HG03378 (cell line): ENCODE results near the gene SLC47A1.
"Not testable (repeated sequence)": the region's sequence is repeated elsewhere in the genome, so short reads cannot be mapped to it uniquely, and the experiment has no call there.

ENCODE experiments used
- ATAC-seq: cut with Tn5 transposase; IDR thresholded peaks from one replicate; pipeline ENCODE4 v1.9.1; 2021; ENCODE audit warnings: mild to moderate bottlenecking, moderate library complexity; ENCODE audit not compliant: unreplicated experiment

The SLC47A1 gene

GRCh38 chr17:19551591-19552148 is 18.0 kb downstream of the SLC47A1 start:
- no peak for ATAC-seq

- ATAC-seq = no peak
These were observed 19.4 kb downstream of the SLC47A1 start for GRCh38 chr17:19553036-19553435.

GRCh38 chr17:19554393-19554792 is 20.7 kb downstream of the SLC47A1 start:
- no peak for ATAC-seq

- ATAC-seq = no peak
These were observed 22.1 kb downstream of the SLC47A1 start for GRCh38 chr17:19555746-19556145.

- ATAC-seq = no peak
These were observed 25.3 kb downstream of the SLC47A1 start for GRCh38 chr17:19558946-19559345.

- ATAC-seq = no peak
These were observed 28.2 kb downstream of the SLC47A1 start for GRCh38 chr17:19561697-19562318.

GRCh38 chr17:19565817-19566575 is 32.3 kb downstream of the SLC47A1 start:
- no peak for ATAC-seq

GRCh38 chr17:19567216-19568015 is 33.8 kb downstream of the SLC47A1 start:
- no peak for ATAC-seq

GRCh38 chr17:19568016-19568350 is 34.3 kb downstream of the SLC47A1 start:
- no peak for ATAC-seq

GRCh38 chr17:19569785-19570543 is 36.3 kb downstream of the SLC47A1 start:
- no peak for ATAC-seq

GRCh38 chr17:19570544-19571062 is 36.9 kb downstream of the SLC47A1 start:
- ATAC-seq = no peak

GRCh38 chr17:19573075-19573474 is 39.4 kb downstream of the SLC47A1 start:
- ATAC-seq = no peak

GRCh38 chr17:19574956-19575355 is 41.3 kb downstream of the SLC47A1 start:
- ATAC-seq = no peak

GRCh38 chr17:19578545-19578944 is 44.9 kb downstream of the SLC47A1 start:
- ATAC-seq = no peak

GRCh38 chr17:19579192-19579761 is 45.6 kb downstream of the SLC47A1 start:
- ATAC-seq = no peak

- no peak for ATAC-seq
These were observed 46.4 kb downstream of the SLC47A1 start for GRCh38 chr17:19579867-19580565.

- ATAC-seq = not testable (repeated sequence)
These were observed 46.9 kb downstream of the SLC47A1 start for GRCh38 chr17:19580566-19580920.

GRCh38 chr17:19582152-19582551 is 48.5 kb downstream of the SLC47A1 start:
- ATAC-seq = not testable (repeated sequence)

- no peak for ATAC-seq
These were observed 50.2 kb downstream of the SLC47A1 start for GRCh38 chr17:19583871-19584270.

- no peak for ATAC-seq
These were observed 56.8 kb downstream of the SLC47A1 start for GRCh38 chr17:19590451-19590850.
